Right ventricle myocardium inferior (tissue), 1 donor: Measurements from ENCODE around the gene HES5. TPM values are rescaled to one million over a fixed set of nuclear protein-coding genes. Genes with fewer than 3 reads are reported as not detected.
"Not testable (repeated sequence)": the region's sequence is repeated elsewhere in the genome, so short reads cannot be mapped to it uniquely, and the experiment has no call there.

Source experiments
- ATAC-seq: fragments of 200-7000 bp; cut with Tn5 transposase; one replicate; pipeline ENCODE4 v1.9.1; 2020; ENCODE audit warnings: mild to moderate bottlenecking, moderate library complexity
- DNase-seq: peaks from one replicate; pipeline ENCODE4 v3.0.0; 2021; ENCODE audit errors: missing footprints
- intact Hi-C: fragments of 100-400 bp; cut with DNase I; formaldehyde crosslinking; loops from one replicate; pipeline ENCODE4 v1.11.0; 2022
- total RNA-seq: library from RNA; stranded (reverse); fragmentation: NEBNext Ultra II Directional; extraction: Animal tissue kit (Norgen Biotek cat#: 25700); gene quantifications from one replicate; pipeline ENCODE4 v1.2.1, GENCODE V29; 2021
- donor health status: DM: no; HTN: yes; CAD: no; lungs with severe emphysema.

HES5 gene
- total RNA-seq, 1 donor from 2014 or later: 1.3 TPM

DNA sequence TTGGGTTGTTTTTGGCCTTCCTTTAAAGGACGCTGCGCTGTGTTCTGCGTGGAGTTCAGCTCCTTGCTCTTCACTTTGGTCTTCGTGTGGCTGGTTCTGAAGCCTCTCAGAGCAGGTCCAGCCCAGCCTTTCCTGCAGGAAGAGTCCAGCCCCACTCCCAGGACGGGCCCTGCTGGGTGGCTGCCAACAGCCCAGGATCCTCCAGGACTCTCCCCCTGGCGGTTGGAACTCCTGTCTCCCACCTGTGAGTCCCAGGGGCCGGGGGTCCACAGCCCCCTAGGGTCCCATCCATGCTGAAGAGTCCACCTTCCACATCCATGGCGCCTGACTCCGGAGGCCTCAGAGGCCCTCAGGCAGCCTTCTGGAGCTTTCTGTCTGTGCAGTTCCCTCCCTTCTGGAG, 21.5 kb upstream of the HES5 start:
- intact Hi-C loops, ATAC-seq, DNase-seq: not testable (repeated sequence)

DNA sequence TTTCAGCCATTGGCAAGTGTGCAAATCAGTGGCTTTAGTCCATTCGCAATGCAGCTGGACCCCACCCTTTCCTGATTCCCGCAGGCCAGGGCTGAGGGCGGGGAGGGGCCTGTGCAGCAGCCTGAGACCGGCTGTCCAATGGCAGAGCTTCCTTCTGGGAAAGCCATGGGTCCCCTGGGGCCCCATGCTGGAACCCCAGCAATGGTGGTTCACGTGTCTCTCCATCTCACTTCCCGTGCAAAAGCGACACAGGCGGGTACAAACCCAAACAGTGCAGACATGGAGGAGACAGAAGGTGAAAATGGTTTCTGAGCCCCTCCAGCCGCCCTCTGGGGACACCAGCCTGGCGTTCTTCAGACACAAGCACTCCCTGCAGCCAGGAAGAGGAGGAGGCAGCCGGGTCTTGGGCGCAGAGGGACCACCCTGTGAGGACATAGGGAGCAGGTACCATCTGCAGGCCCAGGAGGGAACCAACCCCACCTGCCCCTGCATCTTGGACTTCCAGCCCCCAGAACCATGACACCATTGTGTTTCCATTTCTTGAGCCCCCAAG, 20.3 kb upstream of the HES5 start:
- ATAC-seq, intact Hi-C loops, DNase-seq: not testable (repeated sequence)

DNA sequence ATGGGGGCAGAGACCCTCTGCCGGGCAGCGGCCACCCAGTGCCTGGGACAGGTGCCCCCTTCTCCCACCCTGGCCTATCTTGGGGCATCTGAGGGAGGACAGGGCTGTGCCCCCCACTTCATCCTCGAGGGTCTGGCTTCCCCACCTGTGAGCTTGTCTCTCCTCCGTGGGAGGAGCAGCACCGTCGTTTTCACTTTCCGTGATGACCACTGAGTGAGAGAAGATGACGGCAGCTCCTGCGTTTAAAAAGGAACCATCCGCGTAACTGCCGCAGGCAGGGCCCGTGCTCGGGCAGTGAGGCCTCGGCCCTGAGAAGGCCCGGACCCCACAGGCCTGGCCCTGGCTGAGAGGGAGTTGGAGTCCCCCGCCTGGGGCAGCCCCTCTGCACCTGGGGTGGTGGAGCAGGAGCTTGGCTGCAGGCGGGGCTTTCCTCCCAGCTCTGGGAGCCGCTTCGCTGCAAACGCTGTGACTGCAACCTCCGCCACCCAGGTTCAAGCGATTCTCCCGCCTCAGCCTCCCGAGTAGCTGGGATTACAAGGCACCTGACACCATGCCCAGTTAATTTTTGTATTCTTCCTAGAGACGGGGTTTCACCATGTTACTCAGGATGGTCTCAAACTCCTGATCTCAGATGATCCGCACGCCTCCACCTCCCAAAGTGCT, 19.4 kb upstream of the HES5 start:
- intact Hi-C loops: loop anchor here (10.0 kb wide), 1 partner anchor 355 kb away; the partner anchor contains the start of gene FAAP20
- not testable (repeated sequence) for DNase-seq, ATAC-seq

DNA sequence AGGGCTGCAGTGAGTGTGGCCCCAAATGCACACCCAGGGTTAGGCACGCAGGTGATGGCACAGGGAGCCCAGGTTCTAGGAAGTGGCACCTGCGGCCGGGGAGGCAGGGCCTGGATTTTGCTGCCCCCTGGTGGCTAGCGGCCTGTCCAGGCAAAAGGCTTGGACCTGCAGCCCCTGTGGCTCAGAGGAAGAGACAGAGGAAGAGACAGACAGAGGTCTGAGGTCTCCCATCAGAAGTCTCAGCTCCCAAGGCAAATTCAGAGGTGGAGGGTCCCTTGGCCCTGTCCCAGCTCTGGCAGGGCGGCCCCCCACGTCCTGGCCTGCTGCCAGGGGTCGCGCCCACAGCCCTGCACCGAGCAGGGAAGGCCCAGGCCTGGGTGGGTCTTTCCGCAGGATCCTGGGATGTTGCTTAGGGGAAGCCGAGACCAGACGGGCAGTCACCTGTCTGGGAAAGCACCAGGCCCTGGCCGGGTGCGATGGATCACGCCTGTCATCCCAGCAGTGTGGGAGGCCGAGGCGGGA, 18.1 kb upstream of the HES5 start:
- DNase-seq (peak; percentile 92), ATAC-seq (peak; percentile 54)
- intact Hi-C loops: loop anchor here (1.0 to 10.0 kb wide), 2 partner anchors 134 to 353 kb away; partner anchors contain the start of gene FAAP20

DNA sequence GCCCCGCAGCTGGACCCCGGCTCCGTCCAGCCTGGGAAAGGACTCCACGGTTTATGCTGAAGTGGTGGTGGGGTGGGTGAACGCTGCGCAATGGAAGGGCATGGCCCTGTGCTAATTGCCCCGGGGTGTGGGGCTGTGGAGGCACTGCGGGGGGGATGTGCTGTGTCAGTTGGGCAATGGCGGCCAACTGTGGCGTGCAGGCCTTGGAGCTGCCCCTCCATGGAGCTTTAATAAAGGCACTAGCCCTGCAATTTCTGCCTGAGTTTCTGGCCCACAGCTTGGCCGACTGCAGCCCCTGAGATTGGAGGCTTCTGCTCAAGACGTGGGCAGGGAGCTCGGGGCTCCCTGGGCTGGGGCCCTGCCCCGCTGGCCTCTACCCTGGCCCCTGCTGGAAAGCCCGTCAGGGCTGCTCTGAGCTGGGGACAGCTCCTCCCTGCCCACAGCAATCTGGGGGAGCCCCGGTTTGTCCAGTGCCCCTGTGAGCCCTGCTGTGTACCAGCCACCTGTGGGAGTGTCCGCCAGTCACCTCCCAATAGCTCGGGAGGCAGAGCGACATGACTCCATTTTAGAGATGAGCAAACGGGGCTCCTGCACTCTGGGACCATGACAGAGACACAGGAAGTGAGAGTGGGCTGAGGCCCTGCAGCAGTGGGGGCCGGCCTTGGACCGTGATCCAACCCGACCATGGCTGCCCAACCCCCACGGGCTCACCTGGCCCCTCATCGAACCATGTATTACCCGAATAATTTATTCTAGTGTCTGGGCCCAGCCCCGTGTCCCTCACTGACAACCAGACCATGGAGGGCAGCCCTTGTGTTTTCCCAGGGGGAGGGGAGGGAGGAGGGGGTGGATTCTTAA, 17.4 kb upstream of the HES5 start:
- intact Hi-C loops: loop anchor here (1.0 to 10.0 kb wide), 3 partner anchors 21 to 353 kb away; partner anchors contain the start of genes FAAP20 and PANK4
- DNase-seq: no peak
- ATAC-seq: no peak

DNA sequence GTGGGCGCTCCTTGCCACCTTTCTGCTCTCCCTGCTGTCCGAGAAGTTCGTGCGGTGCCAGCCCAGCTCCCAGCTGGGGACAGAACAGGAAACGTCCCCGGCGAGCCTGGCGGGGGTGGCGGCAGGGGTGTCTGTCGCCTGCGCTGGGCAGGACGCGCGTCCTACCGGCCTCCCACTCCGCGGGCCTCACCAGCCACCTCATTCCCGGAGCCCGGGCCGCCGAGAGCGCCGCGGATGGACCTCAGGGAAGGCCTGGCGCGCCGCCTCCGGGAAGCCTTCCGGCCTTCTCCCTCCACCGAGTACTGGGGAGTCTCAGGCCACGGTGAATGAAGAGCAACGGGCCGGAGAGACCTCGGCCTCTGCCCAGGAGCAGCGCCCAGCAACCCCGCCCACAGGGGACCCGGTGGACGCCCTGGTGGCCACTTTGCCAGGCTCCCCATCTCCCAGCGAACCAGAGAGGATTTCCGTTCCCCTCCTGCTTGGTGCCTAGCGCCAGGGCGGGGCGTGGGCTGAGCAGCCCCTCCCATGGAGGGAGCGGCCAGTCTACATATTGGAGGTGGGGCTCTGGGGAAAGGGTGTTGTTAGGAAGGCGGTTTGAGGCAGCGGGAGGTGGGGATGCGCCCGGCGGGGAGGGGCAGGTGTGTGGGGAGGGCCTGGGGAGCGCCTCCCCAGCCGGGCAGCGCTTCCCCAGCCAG, 16.6 kb upstream of the HES5 start:
- intact Hi-C loops: loop anchor here (2.0 to 10.0 kb wide), 2 partner anchors 20 to 352 kb away; partner anchors contain the start of genes FAAP20 and PANK4
- peak; percentile 73 for ATAC-seq
- DNase-seq: peak; percentile 94

DNA sequence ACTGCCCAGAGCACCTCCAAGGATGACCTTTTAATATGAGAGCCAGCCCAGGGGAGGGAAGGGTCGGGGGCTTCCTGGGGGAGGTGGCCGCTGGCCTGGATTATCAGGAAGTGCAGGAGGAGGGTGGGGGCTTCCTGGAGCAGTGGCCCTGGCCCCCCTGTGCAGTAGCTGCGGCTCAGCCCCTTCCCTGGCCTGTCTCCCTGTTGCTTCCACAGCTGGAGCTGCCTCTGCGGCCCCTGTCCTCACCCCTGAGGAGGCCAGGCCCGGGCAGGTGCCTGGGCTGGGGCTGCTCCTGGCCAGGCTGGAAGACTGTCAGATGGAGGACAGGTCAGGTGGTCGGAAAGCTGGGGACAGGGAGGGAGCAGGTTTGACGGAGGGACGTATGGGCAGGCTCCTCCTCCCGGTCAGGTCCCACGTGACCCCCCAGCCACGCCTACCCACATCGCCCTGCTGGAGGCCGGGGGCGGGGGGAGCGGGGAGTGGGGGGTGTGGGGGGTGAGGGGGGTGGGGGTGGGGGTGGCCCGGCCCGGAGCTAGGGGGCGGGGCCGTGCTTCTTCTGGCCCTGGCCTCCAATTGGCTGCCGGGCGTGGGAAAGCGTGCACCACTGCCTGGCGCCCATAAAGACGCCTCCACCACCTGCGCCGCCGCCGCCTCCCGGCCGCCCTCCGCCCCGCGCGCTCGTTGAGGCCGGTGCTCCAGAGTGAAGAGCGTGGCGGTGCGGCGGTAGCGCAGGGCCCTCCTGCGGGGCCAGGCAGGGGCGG, 15.9 kb upstream of the HES5 start:
- peak; percentile 72 for ATAC-seq
- DNase-seq: peak; percentile 95
- intact Hi-C loops: loop anchor here (2.0 to 10.0 kb wide), 2 partner anchors 19 to 351 kb away; partner anchors contain the start of genes FAAP20 and PANK4

DNA sequence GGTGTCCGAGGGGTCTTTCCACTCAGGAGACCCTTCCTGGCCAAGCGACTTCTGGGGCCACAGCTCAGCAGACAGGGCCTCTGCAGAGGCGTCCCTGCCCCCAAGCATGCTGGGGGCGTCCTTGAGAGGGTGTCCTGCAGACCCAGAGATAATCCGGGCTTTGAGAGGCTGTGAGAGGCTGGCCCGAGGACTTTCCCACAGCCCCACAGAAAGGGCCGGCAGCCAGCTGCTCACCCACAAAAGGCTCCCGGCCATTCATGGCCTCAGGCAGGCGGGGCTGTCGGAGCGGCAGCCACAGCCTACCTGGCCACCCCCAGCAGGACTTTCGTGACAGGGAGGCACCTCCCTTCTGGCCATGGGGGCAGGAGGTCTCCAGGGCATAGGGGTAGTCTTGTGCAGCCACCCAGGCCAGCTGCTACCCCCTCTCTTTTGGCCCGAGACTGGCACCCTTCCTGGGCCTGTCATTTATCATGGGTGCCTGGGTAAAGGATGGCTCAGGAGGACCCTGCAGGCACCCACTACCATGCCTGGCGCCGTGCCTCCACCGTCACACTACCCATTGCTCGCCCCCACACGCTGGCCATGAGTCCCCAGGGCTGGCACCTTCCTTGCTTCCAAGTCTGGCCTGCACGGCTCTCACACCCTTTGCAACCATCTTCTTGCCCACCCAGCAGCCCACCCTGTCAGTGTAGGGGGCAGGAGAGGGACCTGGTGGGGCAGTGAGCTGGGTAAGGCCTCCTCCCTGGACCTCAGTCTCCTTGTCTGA, 15.0 kb upstream of the HES5 start:
- ATAC-seq: no peak
- intact Hi-C loops: loop anchor here (10.0 kb wide), 1 partner anchor 350 kb away; the partner anchor contains the start of gene FAAP20
- no peak for DNase-seq

DNA sequence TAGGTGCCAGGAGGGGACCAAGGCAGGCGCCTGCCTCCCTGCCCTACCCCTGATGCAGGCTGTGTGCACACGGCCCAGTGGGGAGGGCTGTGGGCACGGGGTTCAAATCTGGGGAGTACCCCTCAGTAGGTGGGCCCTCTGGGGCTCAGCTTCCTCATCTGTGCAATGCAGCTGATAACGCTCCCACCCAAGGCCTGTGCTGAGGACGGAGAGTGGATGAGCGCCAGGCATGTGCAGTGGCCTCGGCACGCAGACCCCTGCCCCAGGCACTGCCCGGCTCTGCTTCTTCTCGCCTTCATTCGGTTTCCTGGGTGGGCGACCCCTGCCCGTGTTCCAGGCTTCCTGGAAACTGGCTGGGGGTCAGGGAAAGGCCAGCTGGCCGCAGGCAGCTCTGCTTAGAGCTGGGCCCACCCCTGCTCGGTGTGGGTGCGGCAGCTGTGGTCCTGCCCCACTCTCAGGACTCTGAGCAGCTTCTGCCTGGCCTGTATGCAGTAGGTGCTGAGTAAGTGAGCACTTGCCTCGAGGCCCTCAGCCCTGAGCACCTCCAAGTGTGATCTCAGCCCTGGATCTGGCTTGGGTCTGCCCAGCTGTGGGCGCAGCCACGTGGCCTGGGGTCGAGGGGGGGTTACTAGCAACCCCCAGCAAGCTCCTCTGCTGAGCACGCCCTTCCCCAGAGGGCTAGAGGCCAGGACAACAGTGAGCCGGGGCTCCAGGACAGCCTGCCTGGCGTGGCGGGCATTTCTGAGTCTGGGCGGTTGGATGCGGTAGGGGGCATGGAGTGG, 14.2 kb upstream of the HES5 start:
- intact Hi-C loops: loop anchor here (10.0 kb wide), 1 partner anchor 349 kb away; the partner anchor contains the start of gene FAAP20
- DNase-seq: no peak
- ATAC-seq: no peak

DNA sequence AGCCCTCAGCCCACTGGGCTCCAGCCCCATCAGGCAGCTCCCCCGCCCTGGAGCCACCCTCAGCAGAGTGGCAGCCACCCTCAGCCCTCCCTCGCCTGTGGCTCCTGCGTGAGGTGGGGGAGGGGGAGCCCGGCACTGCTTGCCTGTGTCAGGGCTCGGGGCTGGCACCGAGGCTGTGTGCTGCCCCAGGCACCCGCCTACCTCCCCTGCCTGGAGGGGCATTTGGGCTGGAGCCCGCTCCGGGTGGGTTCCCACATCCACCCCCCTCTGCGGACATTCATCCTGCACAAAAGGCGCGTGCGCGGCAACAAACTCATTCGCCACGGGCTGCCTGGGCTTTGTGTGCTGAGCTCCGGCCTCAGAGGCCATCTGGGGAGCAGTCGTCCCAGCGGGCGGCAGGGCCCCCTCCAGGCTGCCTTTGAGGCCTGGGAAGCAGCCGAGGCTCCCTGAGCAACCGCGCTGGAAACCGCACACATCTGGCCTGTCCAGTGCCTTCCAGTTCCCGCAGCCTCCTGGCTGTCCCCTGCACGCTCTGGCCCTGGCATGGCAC, 13.6 kb upstream of the HES5 start:
- no peak for DNase-seq
- intact Hi-C loops: loop anchor here (10.0 kb wide), 1 partner anchor 349 kb away; the partner anchor contains the start of gene FAAP20

DNA sequence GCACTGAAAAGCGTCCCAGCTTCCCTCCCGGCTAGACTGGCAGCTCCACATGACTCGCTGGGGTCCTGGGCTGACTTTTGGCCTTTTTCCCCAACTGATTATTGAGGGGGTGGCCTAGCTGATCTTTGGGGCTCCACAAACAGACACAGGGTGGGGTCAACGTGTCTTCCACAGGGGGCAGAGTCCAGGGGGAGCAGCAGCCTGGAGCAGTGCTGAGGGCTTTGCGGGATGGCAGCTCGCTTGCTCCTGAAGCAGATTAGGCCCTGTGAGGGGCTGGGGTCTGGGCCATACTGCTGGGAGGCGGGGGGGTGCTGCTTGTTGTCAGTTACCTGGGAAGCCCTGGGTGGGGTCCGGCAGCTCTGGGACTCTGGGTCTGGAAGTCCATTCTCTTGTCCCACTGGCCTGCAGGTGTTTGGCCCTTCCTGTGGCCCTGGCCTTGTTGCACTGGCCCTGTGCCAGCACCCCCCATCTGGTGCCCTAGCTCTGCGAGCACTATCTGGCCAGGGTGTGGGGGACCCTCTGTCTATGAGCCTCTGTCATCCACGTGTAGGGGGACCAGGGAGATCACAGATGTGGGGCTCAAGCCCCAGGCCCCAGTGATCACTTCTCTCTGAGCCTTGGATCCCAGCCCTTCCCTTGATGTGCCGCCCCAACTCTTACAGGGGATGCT, 12.3 kb upstream of the HES5 start:
- ATAC-seq: no peak
- intact Hi-C loops: loop anchor here (10.0 kb wide), 1 partner anchor 348 kb away; the partner anchor contains the start of gene FAAP20
- no peak for DNase-seq

More for the DNA sequence above, 13.6 kb upstream of the HES5 start:
- ATAC-seq: no peak

DNA sequence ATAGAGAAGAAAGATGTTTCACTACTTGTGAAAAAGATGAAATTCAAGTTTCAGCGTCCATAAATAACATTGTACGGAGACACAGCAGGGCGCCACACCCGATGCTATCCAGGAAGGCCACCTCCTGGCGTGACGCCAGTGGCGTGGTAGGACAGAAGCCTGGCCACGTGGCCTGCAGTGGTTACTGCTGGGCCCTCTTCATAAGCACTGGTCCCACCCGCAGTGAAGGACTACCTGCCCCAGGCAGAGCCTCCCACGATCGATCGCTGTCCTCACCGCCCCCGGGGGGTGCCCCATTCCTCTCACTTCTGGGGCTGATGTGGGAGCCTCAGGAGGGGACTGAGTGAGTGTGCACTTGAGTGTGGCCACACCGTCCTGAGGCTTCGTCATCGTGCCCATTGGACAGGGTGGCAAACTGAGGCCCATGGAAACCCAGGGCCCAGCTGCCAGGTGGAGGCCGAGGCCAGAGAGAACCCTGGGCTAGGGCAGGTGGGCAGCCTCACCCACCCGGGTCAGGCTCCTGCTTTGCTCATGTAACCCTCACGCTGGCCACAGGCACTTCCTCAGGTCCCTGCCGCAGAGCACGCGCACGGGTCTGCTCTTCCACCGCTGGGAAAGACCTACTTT, 11.7 kb upstream of the HES5 start:
- no peak for ATAC-seq
- DNase-seq: no peak
- intact Hi-C loops: loop anchor here (10.0 kb wide), 1 partner anchor 347 kb away; the partner anchor contains the start of gene FAAP20

DNA sequence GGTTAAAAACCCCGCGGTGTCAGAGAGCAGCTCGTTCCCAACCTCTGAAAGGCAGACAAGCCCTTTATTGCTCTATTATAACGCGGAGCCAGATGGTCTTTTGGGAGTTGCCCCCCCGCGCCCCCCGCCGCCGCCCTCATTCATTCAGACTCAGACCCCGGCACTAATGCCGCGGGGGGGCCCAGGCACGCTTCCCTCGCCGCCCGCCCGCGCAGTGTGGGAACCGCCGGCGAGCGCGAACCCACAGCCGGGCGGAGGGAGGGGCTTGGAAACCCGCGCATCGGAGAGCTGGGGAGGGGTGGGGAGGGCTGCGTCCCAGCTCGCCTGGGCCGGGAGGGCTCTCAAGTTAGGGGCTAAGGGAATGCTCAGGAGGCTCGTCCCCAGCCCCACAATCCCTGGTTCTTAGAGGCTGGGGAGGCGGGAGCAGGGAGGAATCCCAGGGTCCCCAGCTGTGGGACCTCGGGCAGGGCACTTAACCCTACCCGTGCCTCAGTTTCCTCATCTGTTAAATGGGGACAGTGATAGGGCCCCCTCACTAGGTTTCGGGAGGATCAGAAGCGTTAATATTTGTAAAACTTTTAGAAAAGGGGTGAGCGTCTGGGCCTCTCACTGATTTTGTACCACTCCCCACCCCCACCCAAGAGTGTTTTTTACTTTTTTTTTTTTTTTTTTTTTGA, 10.9 kb upstream of the HES5 start:
- intact Hi-C loops: loop anchor here (10.0 kb wide), 1 partner anchor 346 kb away; the partner anchor contains the start of gene FAAP20
- no peak for DNase-seq

DNA sequence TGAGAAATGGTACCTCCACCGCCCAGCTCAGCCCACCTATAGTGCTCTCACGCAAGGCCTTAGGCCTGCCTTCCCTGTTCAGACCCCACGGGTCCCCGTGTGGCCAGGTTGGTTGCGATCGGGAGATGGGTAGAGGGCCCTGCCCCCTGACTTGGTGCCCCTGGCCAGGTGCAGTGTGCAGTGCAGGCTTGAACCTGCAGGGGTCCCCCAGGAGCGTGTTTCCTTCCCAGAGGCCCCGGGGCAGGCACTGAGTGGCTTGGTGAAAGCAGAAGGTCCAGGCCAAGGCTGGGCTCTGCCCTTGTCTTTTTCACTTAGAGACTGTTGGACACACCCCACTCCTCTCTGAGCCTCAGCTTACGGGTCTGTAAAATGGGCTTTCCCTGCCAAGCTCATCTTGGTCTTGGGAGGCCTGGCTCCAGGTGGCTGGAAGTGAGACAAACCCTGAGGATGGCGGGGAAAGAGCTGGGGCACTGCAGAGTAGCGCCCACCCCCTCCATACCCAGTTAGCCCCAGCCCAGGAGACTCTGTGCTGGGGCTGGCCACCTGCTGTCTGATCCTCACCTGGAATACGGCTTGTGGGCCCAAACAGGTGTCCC, 9.3 kb upstream of the HES5 start:
- intact Hi-C loops: no loop called here
- ATAC-seq: no peak
- DNase-seq: no peak

More for the DNA sequence above, 10.9 kb upstream of the HES5 start:
- ATAC-seq: no peak
